GM18499 (cell line): ENCODE results near the gene KRT7.
"Not testable (repeated sequence)": the region's sequence is repeated elsewhere in the genome, so short reads cannot be mapped to it uniquely, and the experiment has no call there.

Source experiments
- ATAC-seq: cut with Tn5 transposase; IDR thresholded peaks from one replicate; pipeline ENCODE4 v1.9.1; 2021; ENCODE audit warnings: moderate number of reproducible peaks; ENCODE audit not compliant: insufficient read depth, unreplicated experiment

Gene KRT7

GRCh38 chr12:52270541-52271070, 37.6 kb downstream of the KRT7 start:
- ATAC-seq = no peak

DNA sequence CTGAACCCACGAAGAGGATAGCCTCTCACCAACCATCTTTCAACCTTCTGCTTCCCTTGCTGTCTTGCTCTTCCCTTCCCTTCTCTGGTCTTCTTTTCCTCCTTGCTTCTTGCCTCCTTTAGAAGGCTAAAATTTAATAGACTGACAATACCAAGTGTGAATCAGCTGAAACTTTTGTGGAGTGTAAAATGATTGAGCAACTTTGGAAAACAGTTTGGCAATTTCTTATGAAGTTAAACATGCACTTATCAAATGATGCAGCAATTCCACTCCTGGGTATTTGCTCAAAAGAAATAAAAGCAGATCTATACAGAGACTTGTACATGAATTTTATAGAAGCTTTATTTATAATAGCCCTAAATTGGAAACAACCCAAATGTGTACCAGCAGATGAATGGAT, 38.1 kb downstream of the KRT7 start:
- ATAC-seq = no peak

DNA sequence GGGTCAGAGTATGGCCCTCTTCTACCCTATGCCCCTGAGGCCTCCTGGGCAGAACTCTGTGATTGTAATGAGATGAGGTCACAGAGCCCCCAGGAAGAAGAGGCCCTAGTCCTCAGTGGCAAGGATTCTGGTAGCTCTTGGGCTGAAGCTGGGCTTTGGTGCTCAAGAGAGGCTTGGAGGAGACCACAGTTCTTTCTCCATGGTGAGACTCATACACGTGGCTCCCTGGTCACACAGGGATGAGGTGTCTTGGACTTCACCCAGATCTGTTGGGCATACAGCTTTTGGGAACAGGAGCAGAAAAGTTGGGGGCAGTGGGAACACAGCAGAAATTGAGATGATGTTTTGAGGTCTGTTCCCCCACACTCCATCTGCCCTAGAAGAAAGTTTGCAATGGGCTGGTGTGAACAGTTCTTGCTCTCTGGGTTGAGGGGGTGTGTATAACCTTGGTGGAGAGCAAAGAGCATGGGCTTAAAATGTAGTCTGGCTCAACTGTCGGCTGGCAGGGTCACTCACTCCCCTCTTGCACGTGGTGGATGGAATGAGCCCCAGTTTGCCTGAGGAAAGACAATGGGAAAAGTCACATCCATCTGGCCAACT, 41.6 kb downstream of the KRT7 start, which contains the start of gene KRT86:
Gene KRT86 (plus strand): TSS at position 125 of the 600 bp plus-strand sequence. CDS start 27,272 bp downstream, outside the sequence.
- no peak for ATAC-seq

GRCh38 chr12:52275686-52276085, 42.6 kb downstream of the KRT7 start:
- ATAC-seq = no peak

DNA sequence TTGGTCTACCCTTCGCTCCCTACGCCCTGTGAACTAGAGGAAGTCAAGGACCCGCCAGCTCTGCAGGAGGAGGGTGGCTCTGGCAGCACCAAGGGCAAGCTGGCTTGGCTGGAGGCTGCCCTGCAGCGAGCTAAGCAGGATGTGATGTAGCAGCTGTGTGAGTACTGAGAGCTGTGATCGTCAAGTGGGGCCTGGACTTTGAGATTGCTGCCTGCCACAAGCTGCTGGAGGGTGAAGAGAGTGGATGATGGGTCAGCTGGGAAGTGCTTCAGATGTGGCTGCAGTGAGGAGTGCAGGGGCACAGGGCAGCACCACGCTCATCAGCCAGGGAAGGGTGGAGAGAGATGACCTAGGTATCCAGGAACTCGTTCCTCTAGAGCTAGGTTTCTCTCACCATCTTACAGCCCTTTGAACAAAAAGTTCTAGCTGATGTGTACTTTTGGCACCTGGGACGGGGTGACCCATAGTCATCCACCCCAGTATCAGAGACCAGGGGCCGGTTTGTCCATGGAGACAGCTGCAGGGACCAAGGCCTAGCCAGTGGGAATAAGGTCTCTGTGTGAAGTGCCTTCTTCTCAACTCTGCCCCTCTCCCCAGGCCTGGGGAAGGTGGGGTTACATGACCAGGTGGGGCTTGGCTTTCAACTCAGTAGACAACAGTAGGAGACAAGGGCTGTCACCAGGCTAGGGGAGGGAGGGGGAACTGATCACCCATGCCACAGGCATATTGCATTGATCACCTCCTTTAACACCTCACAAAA, 44.6 kb downstream of the KRT7 start:
- ATAC-seq = no peak

DNA sequence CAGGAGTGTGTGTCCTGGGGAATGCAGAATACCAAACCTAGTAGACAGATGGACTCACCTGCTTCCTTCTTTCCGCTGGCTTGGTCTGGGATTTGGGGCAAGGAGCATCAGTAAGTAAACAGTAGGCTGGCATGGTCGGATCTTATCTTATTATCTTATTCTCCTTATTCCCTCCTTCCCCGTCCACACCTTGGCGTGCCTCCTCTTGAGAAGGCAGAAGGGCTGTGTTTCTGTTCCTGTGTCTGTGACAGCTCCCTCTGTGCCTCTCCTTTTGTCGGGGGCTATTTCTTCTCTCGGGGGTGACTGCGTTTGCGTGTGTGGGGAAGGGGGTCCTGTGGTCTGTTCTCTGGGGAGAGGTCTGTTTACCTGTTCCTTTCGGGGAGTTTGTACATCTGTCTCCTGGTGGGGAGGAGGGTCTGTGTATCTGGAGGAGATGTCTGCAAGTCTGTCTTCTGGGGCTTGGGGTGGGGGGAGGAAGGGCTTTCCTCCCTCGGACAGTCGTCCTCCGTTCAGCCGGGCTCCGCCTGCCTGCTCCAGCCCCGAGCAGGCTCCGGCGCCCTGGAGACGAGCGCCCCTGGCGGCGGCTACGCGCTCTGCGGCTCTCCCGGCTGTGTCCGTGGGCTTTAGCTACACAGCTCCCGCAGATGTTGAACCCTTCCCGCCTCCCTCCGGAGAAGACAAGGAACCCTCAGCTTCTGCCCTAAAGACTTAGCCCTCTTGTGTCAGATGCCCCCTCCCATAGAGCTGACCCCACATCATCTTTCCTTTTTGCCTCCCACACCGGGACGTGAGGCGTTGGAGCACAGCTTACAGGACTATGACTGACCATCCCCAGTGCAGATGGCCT, 45.8 kb downstream of the KRT7 start:
- no peak for ATAC-seq

DNA sequence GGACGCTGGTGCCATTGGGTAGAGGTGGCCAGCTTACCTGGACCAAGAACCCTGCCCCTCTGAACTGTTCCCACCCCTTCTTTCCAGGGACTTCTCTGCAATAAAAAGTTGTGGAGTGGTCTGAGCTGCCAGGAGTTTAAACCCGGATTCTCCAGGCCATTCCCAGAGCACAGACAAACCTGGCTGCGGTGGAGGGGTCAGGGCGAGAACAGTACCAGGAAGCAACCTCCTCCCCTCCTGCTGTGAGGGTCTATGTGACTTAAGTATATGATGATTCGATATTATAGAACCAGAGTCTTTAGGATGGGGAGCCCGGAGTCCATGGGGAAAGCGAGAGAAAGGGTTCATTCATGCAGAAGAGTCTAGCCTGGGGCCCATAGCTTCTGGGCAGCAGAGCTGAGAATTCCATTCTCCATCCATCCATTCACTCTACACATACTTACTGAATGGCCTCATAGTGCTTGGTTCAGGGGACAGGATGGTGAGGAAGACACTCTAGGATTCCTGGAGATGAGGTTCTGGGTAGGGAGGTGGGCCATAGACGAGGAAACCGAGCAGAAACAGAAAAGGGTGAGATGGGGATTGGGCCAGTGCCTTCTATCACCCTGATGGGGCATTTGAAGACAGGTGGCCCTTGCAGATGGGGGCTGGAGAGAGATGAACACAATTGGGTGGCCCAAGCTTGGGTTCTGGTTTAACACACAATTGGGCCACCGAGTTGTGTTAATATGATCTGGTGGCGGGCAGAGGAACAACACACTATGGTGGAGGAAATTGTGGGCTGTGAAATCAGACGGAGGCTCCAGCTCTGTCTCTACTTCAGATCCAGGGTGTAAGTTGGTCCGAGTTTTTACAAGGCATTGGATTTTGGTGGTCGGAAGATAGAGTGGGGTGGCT, 46.6 kb downstream of the KRT7 start:
- ATAC-seq = no peak

DNA sequence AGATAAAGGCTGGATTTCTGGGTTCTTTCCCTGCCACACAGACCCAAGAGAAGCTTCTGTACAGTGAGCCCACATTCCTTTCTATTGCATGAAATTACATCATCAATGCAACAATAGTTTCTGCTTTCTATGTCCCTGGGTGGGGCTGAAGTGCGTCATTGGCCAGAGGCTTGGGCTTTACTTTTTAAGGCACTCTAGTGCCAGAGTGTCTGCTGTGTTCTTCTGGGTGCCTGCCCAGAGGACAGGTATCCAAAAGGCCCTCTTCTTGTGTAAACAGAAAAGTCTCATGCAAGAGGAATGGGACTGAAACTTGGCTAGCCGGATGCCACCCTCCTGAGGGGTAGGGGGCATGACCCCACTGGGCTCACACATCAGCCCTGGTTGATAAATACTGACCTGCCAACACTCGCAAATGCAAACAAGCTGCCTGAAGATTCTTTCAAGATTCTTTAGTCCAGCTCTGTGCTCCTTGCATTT, 47.3 kb downstream of the KRT7 start:
- no peak for ATAC-seq

DNA sequence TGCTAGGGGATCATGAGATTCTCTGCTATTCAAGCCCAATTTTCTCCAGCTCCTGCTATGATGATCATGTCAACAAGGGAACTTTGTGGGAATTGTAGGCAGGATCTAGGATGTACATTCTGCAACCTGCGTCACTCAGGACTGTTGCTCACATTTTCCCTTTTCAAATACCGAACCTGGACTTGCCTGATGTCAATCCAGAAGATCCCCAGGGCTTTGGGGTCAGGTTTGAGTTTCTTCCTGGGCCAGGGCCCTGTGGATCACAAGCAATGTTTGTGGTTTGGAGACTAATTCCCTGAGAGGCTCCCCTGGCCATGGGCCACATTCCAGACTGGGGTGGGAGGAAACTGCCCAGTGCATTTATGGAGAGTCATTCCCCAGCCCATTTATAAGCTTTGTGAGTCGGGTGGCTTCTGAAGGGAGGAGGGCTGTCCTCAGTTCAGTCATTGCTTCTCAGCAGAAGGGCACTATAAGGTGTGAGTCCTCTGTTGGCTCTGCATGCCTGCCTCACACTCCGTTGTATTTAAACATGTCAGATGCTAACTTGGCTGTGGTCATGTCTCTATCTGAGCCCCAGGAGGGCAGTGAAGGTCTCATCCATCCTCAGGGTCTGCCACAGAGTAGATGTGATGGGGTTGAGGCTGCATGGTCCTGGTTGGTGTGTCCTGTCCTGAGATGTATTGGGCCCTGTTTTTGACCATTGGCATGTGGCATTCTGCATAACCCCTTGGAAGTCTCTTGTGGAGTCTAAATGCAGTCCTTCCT, 47.9 kb downstream of the KRT7 start:
- no peak for ATAC-seq

DNA sequence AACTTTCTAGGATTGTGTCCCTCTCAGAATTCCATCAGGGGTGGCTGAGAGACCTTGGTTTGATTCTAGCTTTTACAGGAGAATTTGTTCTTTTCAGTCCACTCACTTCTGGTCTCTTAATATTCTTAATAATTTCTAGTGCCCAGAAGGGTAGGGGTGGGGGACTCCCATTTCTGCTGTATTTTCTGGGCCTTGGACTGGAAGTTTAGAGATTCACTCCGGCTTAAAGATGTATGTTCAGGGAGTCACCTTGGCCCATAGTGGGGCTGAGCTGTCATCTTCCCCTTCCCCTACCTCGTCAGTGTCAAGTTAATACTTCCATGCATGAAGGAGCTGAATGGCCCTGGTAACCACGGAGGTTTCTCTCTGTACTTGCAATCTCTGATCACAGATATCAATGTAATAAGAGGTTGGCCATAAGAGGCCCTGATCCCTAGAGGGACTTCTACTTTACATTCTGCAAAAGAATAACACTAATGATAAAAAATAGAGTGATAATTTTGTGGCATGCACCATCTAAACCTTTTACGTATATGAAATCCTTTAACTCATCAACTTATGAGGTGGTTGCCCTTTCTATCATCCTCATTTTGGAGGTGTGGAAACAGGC, 51.6 kb downstream of the KRT7 start:
- no peak for ATAC-seq

- no peak for ATAC-seq
These were observed 52.2 kb downstream of the KRT7 start for GRCh38 chr12:52285172-52285745.

GRCh38 chr12:52285851-52286530, 52.9 kb downstream of the KRT7 start:
- ATAC-seq = no peak

DNA sequence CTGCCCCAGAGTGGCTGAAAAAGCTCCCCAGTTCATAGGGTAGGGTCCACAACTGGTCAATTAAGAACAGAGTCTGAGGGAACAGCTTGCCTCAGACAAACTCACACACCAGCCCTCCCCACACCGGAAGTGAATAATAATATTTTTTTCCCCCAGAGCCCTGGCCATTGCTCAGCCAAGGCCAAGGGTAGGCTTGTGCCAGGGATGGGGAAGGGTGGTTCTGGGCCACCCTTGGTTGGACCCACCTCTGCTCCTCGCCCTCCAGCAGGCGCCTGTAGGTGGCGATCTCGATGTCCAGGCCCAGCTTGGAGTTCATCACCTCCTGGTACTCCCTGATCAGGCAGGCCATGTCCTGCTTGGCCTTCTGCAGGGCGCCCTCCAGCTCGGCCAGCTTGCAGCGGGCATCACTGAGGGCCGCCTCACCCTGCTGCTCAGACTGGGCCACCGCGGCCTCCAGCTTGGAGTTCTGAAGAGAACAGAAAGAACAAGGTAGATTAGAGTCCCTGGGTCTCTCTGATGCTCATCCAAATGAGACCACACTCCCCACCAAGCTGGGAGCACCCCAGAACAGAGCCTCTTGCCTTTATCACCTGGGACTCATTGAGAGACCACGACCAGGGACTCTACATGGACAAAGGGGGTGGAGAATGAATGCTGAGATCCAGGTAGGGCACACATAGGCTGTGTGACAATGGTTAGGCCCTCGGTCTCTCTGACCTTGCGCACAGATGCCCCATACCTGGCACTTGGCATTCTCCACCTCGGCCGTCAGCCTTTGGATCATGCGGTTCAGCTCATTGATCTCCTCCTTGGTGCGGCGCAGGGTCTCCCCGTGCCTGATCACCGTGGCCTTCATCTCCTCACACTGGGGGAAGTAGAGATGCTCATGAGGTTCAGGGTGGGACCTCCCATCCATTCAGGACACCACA, 54.1 kb downstream of the KRT7 start:
- not testable (repeated sequence) for ATAC-seq

DNA sequence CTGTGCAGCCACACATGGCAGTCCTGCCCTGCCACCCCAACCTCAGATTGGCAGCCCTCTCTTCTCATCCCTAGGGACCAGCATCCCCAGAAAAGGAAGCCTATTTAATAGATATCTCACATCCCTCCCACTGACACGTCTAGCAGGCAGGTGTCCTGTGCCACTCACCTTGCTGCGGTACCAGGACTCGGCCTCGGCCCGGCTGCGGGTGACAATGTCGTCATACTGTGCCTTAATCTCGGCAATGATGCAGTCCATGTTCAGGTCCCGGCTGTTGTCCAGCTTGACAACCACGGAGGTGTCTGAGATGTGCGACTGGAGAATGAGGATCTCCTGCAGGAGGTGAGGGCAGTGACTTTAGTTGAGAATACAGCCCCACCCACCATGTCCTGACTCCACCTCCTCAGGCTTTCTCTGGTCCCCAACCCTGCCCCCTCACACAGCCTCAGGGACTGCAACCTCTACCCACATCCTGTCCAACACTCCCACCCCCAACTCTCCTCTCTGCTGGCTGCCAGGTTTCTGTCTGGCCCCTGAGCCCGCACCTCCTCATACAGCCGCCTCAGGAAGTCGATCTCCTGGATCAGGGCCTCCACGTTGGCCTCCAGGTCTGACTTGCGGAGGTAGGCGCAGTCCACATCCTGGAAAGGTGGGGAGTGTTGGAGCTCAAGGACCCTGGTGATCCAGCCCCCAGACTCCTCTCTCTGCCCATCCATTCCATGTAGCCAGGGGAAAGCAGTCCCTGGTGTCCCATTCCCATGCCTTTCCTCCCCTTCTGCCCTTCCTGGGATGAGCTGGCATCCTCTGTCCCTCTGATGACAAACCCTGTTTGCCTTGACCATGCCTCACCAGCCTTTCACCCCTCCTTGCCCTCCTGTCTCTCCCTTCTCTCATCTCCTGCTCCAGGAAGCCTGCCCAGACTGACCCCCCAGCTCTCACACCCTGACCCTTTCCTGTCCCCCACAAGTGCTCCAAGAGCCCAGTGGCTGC, 55.1 kb downstream of the KRT7 start:
- not testable (repeated sequence) for ATAC-seq

DNA sequence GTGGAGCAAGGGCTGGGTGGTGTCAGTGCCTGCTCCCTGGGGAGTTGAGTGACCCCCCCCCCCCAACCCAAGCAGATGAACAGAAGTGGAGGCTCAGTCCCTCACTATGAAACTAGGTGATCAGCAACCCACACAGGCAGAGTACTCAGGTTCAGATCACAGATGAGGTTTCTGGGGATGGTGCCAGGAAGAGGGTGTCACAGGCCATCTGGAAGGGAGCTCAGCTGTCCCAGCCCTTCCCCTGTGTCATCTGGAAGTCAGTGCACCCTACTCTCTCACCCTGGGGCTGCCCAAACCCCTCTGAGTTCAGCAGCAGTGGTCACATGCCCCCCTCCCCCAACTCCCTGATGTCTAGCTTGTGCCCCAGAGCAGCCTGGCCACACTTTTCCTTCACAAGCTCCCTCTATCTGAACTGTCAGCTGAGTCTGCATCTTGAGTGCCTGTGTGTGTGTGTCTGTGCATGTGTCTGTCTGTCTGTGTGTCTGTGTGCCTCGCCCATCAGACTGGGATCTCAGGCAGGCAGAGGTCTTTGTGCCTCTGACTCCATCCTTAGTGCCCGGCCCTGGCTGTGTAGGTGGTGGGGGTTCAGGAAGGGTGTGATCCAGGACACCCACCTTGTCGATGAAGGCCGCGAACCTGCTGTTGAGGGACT, 57.6 kb downstream of the KRT7 start:
- ATAC-seq = not testable (repeated sequence)
